ENCODE data around the gene NRSN2.
"Not testable (repeated sequence)": the region's sequence is repeated elsewhere in the genome, so short reads cannot be mapped to it uniquely, and the experiment has no call there.

Gene NRSN2

GRCh38 chr20:364905-365794 lies 18.2 kb downstream of the NRSN2 start:
- H3K36me3 ChIP-seq: no peaks in the 10 kb centered on the region
- H3K4me3 ChIP-seq: no peak overlapping the region
- no peak overlapping the region for H3K9ac ChIP-seq
- TF ChIP-seq Cebpa-rat (IDR thresholded peaks at IDR 0.05): no peak
- peaks cover 36% of the 10 kb centered on the region for H3K4me1 ChIP-seq
- no peak overlapping the region; the same call in 1 of the 2 replicates for H3K27ac ChIP-seq
- H3K9me3 ChIP-seq: no peaks in the 10 kb centered on the region
- no peaks in the 10 kb centered on the region for H3K27me3 ChIP-seq
- H3K4me2 ChIP-seq: no peak overlapping the region
- H4K20me1 ChIP-seq: no peaks in the 10 kb centered on the region

DNA sequence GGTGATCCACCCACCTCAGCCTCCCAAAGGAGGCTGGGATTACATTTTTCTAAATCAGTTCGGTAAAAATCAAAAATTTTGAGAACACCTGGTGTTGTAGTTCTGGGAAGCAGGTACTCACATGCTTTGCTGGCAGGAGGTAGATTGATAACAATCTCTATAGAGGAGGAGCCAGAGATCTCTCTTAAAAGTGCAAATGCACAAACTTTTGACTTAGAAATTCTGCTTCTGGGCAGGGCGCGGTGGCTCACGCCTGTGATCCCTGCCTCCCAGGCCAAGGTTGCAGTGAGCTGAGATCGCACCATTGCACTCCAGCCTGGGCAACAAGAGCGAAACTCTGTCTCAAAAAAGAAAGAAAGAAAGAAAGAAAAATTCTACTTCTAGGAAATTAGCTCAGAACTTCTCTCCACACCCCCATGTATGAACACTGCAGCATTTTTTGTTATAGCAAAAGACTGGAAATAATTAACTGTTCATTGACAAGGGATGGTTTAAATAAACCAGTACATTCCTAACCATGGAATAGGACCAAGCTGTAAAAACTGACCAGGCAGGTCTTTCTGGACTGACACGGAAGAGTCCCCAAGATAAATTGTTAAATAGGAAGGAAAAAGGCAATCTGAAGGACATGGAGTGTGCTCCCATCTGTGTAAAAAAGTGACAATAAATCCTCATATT lies 19.3 kb downstream of the NRSN2 start:
- no peaks in the 10 kb centered on the region for H3K36me3 ChIP-seq
- no peak overlapping the region for H3K9ac ChIP-seq
- TF ChIP-seq Cebpa-rat (IDR thresholded peaks at IDR 0.05): no peak
- H3K27ac ChIP-seq: no peak overlapping the region
- H3K4me1 ChIP-seq: peaks cover 28% of the 10 kb centered on the region
- H3K4me3 ChIP-seq: no peak overlapping the region
- H3K9me3 ChIP-seq: no peaks in the 10 kb centered on the region
- no peaks in the 10 kb centered on the region for H3K27me3 ChIP-seq
- H3K4me2 ChIP-seq: no peak overlapping the region
- no peaks in the 10 kb centered on the region for H4K20me1 ChIP-seq

DNA sequence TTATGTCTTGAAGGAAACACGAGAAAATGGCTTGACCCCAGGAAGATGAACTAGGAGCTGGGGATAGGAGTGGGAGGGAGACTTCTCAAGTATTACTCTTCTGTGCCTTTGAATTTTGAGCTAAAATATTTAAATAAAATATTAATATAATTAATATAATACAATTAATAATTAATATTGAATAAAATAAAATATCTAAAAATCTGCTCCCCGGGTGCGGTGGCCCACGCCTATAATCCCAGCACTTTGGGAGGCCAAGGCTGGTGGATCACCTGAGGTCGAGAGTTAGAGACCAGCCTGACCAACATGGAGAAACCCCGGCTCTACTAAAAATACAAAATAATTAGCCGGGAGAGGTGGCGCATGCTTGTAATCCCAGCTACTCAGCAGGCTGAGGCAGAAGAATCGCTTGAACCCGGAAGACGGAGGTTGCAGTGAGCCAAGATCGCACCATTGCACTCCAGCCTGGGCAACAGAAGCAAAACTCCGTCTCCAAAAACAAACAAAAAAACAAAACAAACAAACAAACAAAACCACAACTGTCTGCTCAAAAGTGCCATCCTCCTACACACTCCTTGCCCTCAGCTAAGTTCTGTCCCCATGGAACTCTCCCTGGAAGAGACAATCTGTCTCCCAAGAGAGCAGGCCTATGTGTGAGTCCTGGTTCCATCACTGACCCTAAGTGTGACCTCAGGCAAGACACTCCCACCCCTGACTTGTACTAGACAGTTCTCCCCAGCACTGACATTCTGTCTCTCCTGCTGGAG lies 20.0 kb downstream of the NRSN2 start:
- no peaks in the 10 kb centered on the region for H3K27me3 ChIP-seq
- H3K36me3 ChIP-seq: no peaks in the 10 kb centered on the region
- TF ChIP-seq Cebpa-rat (IDR thresholded peaks at IDR 0.05): no peak
- no peaks in the 10 kb centered on the region for H3K9me3 ChIP-seq
- H3K9ac ChIP-seq: no peak overlapping the region
- no peak overlapping the region for H3K4me2 ChIP-seq
- H3K4me3 ChIP-seq: no peak overlapping the region
- H3K27ac ChIP-seq: no peak overlapping the region
- H4K20me1 ChIP-seq: no peaks in the 10 kb centered on the region
- peaks cover 28% of the 10 kb centered on the region for H3K4me1 ChIP-seq

DNA sequence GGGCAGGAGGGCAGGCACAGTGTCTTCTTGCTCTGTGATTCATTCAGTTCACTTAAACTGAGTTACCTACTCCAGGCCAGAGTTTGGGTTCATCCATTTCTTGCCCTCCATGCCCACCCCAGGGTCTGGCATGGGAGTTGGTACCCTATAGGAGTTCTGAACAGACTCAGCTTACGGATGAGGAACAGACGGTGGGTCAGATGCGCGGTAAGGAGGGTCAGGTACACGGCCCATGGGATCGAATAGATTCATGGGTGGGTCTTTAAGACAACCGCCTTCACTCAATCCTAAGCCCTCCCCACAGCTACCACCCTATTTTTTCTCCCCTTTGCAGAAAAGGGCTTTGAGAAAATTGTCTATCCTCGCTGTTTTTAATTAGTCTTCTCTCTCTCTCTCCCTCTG lies 20.6 kb downstream of the NRSN2 start:
- H3K4me1 ChIP-seq: peaks cover 28% of the 10 kb centered on the region
- H3K27ac ChIP-seq: no peak overlapping the region
- no peaks in the 10 kb centered on the region for H3K27me3 ChIP-seq
- no peaks in the 10 kb centered on the region for H4K20me1 ChIP-seq
- H3K36me3 ChIP-seq: no peaks in the 10 kb centered on the region
- no peak for TF ChIP-seq Cebpa-rat (IDR thresholded peaks at IDR 0.05)
- H3K9me3 ChIP-seq: no peaks in the 10 kb centered on the region
- no peak overlapping the region for H3K4me2 ChIP-seq
- H3K9ac ChIP-seq: no peak overlapping the region
- H3K4me3 ChIP-seq: no peak overlapping the region

DNA sequence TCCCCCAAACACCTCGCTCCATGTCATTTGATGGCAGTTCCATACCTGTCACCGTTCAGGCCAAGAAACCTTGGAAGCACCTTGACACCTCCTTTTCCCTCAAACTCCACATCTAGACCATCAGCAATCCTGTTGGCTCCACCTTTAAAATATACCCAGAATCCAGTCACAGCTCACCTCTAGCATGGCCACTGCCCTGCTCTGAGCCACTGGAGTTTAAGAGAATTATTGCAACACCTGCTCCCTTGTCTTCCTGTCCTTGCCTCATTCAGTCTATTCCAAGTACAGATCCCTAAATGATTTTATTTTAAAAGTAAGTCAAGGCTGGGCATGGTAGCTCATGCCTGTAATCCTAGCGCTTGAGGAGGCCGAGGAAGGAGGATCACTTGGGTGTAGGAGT lies 22.0 kb downstream of the NRSN2 start:
- Histone ChIP-seq H3K27me3 (no peaks in the 10 kb centered on the region), H3K4me1 (peaks cover 29% of the 10 kb centered on the region), H4K20me1 (no peaks in the 10 kb centered on the region), H3K4me2 (no peak overlapping the region), H3K27ac (no peak overlapping the region), H3K4me3 (no peak overlapping the region), H3K9me3 (no peaks in the 10 kb centered on the region), H3K36me3 (no peaks in the 10 kb centered on the region), H3K9ac (no peak overlapping the region)
- no peak for TF ChIP-seq Cebpa-rat (IDR thresholded peaks at IDR 0.05)

DNA sequence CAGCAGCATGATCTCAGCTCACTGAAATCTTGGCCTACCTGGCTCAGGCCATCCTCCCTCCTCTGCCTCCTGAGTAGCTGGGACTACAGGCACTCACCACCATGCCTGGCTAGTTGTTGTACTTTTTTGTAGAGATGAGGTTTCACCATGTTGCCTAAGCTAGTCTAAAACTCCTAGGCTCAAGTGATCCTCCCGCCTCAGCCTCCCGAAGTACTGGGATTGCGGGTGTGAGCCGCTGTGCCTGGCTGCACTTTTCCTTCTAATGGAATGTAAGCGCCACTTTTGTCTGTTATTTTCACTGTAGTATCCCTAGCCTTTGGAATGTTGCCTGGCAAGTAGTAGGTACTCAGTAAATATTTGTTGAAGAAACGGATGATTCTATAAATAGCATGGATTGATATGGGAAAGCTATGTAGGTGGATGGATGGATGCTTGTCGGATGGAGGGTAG lies 23.3 kb downstream of the NRSN2 start:
- no peaks in the 10 kb centered on the region for H3K36me3 ChIP-seq
- no peak overlapping the region for H3K9ac ChIP-seq
- no peak overlapping the region for H3K4me2 ChIP-seq
- H4K20me1 ChIP-seq: no peaks in the 10 kb centered on the region
- H3K4me1 ChIP-seq: peaks cover 29% of the 10 kb centered on the region
- H3K27ac ChIP-seq: no peak overlapping the region
- H3K9me3 ChIP-seq: no peaks in the 10 kb centered on the region
- no peaks in the 10 kb centered on the region for H3K27me3 ChIP-seq
- no peak for TF ChIP-seq Cebpa-rat (IDR thresholded peaks at IDR 0.05)
- H3K4me3 ChIP-seq: no peak overlapping the region

GRCh38 chr20:370977-371754 lies 24.3 kb downstream of the NRSN2 start:
- Histone ChIP-seq H3K27ac (peak overlapping the region; percentile 74), H3K4me2 (peak overlapping the region; percentile 67)

DNA sequence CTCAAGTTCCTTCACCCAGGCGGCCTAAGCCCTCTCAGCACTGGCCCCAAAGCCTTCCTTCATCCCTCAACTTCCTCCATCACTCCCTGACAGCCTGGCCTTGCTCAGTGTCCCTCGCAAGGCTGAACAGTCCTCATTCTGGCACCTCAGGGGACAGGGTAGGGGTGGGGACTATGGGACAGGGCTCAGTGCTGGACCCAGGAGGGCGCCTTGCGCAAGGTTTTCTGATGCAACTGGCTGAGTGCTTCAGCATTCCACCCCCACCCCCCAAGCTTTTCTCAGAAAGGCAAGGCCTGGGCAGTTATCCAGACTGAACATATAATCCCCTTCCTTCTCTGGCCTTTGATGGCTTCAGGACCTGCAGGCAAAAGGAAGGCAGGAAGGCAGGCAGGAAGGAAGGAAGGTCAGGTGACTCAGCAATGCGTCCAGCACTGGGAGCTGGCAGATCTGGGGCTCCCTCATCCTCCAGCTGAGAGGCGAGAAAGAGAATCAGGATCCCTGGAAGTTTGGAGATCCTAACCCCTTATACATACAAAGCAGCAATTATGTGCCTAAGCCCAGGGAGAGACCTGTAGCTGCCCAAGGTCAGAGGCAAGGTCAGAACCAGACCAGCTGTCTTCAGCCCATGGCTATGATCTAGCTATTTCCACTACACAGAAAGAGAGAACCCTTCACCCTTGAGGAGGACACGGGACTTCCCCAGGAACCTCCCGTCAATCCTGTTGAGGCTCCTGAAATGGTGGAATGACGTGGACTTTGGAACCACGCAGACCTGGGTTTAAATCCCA lies 25.0 kb downstream of the NRSN2 start:
- no peaks in the 10 kb centered on the region for H4K20me1 ChIP-seq
- H3K4me3 ChIP-seq: no peak overlapping the region
- H3K27ac ChIP-seq: peak overlapping the region; percentile 74
- H3K27me3 ChIP-seq: no peaks in the 10 kb centered on the region
- H3K36me3 ChIP-seq: no peaks in the 10 kb centered on the region
- H3K9me3 ChIP-seq: no peaks in the 10 kb centered on the region
- H3K4me1 ChIP-seq: peaks cover 29% of the 10 kb centered on the region
- H3K4me2 ChIP-seq: peak overlapping the region; percentile 67
- peak; percentile 68; the same call in 1 of the 2 replicates for TF ChIP-seq Cebpa-rat (IDR thresholded peaks at IDR 0.05)
- H3K9ac ChIP-seq: peak overlapping the region; percentile 49; the same call in 1 of the 2 replicates

More at GRCh38 chr20:370977-371754, 24.3 kb downstream of the NRSN2 start:
- H4K20me1 ChIP-seq: no peaks in the 10 kb centered on the region
- H3K4me1 ChIP-seq: peaks cover 29% of the 10 kb centered on the region
- no peaks in the 10 kb centered on the region for H3K27me3 ChIP-seq
- H3K9me3 ChIP-seq: no peaks in the 10 kb centered on the region
- no peak for TF ChIP-seq Cebpa-rat (IDR thresholded peaks at IDR 0.05)
- no peaks in the 10 kb centered on the region for H3K36me3 ChIP-seq
- H3K9ac ChIP-seq: peak overlapping the region; percentile 49; the same call in 1 of the 2 replicates
- no peak overlapping the region for H3K4me3 ChIP-seq

DNA sequence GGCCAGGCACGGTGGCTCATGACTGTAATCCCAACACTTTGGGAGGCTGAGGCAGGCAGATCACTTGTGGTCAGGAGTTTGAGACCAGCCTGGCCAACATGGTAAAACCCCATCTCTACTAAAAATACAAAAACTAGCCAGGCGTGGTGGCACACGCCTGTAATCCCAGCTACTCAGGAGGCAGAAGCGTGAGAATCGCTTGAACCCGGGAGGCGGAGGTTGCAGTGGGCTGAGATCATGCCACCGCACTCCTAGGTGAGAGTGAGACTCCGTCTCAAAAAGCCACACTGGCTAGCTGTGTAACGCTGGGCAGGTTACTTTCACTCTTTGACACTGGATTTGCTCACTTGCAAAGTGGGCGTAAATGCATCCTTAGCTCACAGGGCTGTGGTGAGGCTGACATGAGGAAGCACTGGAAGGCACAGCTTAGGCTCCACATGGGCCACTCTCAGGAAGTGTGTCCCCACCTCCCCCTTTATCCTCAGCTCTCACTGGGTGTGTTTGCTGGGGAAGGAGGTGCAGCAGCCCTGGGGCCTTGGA lies 25.7 kb downstream of the NRSN2 start:
- not testable (repeated sequence) for H3K27me3 ChIP-seq

More for the DNA sequence above, 25.7 kb downstream of the NRSN2 start:
- H3K4me1 ChIP-seq: peaks cover 29% of the 10 kb centered on the region
- H3K9ac ChIP-seq, H4K20me1 ChIP-seq, H3K9me3 ChIP-seq, H3K36me3 ChIP-seq, H3K4me3 ChIP-seq: not testable (repeated sequence)
- peak overlapping the region; percentile 74 for H3K27ac ChIP-seq
- H3K4me2 ChIP-seq: peak overlapping the region; percentile 67
